Duodenal mucosa (tissue), 2 donors: ENCODE data around the gene CIC.

ENCODE experiments used
- H3K27ac ChIP-seq: one replicate; pipeline ENCODE4 v1.7.0; 2013; ENCODE audit warnings: low read depth, low read length
- H3K27me3 ChIP-seq, 2 donors: one replicate each; pipeline ENCODE4 v1.7.0; 2013; ENCODE audit warnings: low read length in 2 of 2, control low read depth in 1 of 2; ENCODE audit not compliant: insufficient read depth in 2 of 2, control insufficient read depth in 1 of 2
- H3K36me3 ChIP-seq, 2 donors: one replicate each; pipeline ENCODE4 v1.7.0; 2013; ENCODE audit warnings: low read length in 2 of 2, control low read depth in 1 of 2; ENCODE audit not compliant: insufficient read depth in 2 of 2, control insufficient read depth in 1 of 2
- H3K4me1 ChIP-seq, 2 donors: one replicate each; pipeline ENCODE4 v1.7.0; 2013; ENCODE audit warnings: low read length in 2 of 2, control low read depth in 1 of 2; ENCODE audit not compliant: insufficient read depth in 2 of 2, control insufficient read depth in 1 of 2
- H3K4me3 ChIP-seq, 2 donors: one replicate each; pipeline ENCODE4 v1.7.0; 2013; ENCODE audit warnings: low read length in 2 of 2, low read depth in 1 of 2
- H3K9ac ChIP-seq, 2 donors: one replicate each; pipeline ENCODE4 v1.7.0; 2013; ENCODE audit warnings: low read length in 2 of 2, low read depth in 1 of 2
- H3K9me3 ChIP-seq, 2 donors: one replicate each; pipeline ENCODE4 v1.7.0; 2013; ENCODE audit warnings: low read length in 2 of 2, control low read depth in 1 of 2; ENCODE audit not compliant: control insufficient read depth in 1 of 2

Gene CIC

GRCh38 chr19:42288881-42289555 lies 20.0 kb downstream of the CIC start:
- Histone ChIP-seq H3K9me3 (no peaks in the 10 kb centered on the region), H3K27ac (no peak overlapping the region), H3K27me3 (no peaks in the 10 kb centered on the region), H3K4me3 (no peak overlapping the region), H3K4me1 (peaks cover 23 to 24% of the 10 kb centered on the region in 2 donors), H3K36me3 (peaks cover 35 to 68% of the 10 kb centered on the region in 2 donors), H3K9ac (no peak overlapping the region)

GRCh38 chr19:42289556-42290041 lies 20.5 kb downstream of the CIC start:
- Histone ChIP-seq H3K4me3 (no peak overlapping the region), H3K27ac (no peak overlapping the region), H3K9ac (no peak overlapping the region), H3K9me3 (no peaks in the 10 kb centered on the region), H3K27me3 (no peaks in the 10 kb centered on the region), H3K4me1 (peaks cover 22 to 24% of the 10 kb centered on the region in 2 donors), H3K36me3 (peaks cover 35 to 74% of the 10 kb centered on the region in 2 donors)

GRCh38 chr19:42290136-42290522 lies 21.1 kb downstream of the CIC start:
- Histone ChIP-seq H3K4me1 (peaks cover 17 to 20% of the 10 kb centered on the region in 2 donors), H3K9me3 (no peaks in the 10 kb centered on the region), H3K27ac (no peak overlapping the region), H3K36me3 (peaks cover 35 to 76% of the 10 kb centered on the region in 2 donors), H3K9ac (no peak overlapping the region), H3K4me3 (no peak overlapping the region), H3K27me3 (no peaks in the 10 kb centered on the region)

GRCh38 chr19:42290523-42291434 lies 21.7 kb downstream of the CIC start:
- H3K4me3 ChIP-seq = no peak overlapping the region
- H3K27ac ChIP-seq = no peak overlapping the region
- H3K36me3 ChIP-seq = peaks cover 35 to 76% of the 10 kb centered on the region in 2 donors
- no peak overlapping the region for H3K9ac ChIP-seq
- H3K27me3 ChIP-seq = no peaks in the 10 kb centered on the region
- no peaks in the 10 kb centered on the region for H3K9me3 ChIP-seq
- H3K4me1 ChIP-seq = peaks cover 10 to 13% of the 10 kb centered on the region in 2 donors

- Histone ChIP-seq H3K9ac (no peak overlapping the region), H3K4me3 (no peak overlapping the region), H3K36me3 (peaks cover 35 to 76% of the 10 kb centered on the region in 2 donors), H3K9me3 (no peaks in the 10 kb centered on the region), H3K27ac (no peak overlapping the region), H3K4me1 (peaks cover 5 to 8% of the 10 kb centered on the region in 2 donors), H3K27me3 (no peaks in the 10 kb centered on the region)
Observed at GRCh38 chr19:42291435-42291810, 22.4 kb downstream of the CIC start.

- Histone ChIP-seq H3K36me3 (peaks cover 34 to 69% of the 10 kb centered on the region in 2 donors), H3K4me1 (peaks cover 5 to 8% of the 10 kb centered on the region in 2 donors), H3K27ac (no peak overlapping the region), H3K9me3 (no peaks in the 10 kb centered on the region), H3K9ac (no peak overlapping the region), H3K4me3 (no peak overlapping the region), H3K27me3 (no peaks in the 10 kb centered on the region)
Observed at GRCh38 chr19:42292042-42292960, 23.2 kb downstream of the CIC start.

GRCh38 chr19:42292963-42293362 lies 23.9 kb downstream of the CIC start:
- Histone ChIP-seq H3K27me3 (no peaks in the 10 kb centered on the region), H3K4me3 (no peak overlapping the region), H3K36me3 (peaks cover 28 to 63% of the 10 kb centered on the region in 2 donors), H3K9ac (no peak overlapping the region), H3K9me3 (no peaks in the 10 kb centered on the region), H3K27ac (no peak overlapping the region), H3K4me1 (peaks cover 5 to 8% of the 10 kb centered on the region in 2 donors)

- H3K27me3 ChIP-seq = no peaks in the 10 kb centered on the region
- peaks cover 5 to 8% of the 10 kb centered on the region in 2 donors for H3K4me1 ChIP-seq
- no peaks in the 10 kb centered on the region for H3K9me3 ChIP-seq
- H3K4me3 ChIP-seq = no peak overlapping the region
- H3K27ac ChIP-seq = no peak overlapping the region
- H3K9ac ChIP-seq = no peak overlapping the region
- peaks cover 22 to 57% of the 10 kb centered on the region in 2 donors for H3K36me3 ChIP-seq
Observed at GRCh38 chr19:42293540-42293939, 24.5 kb downstream of the CIC start.

- Histone ChIP-seq H3K9ac (no peak overlapping the region), H3K9me3 (no peaks in the 10 kb centered on the region), H3K27me3 (no peaks in the 10 kb centered on the region), H3K36me3 (peaks cover 18 to 53% of the 10 kb centered on the region in 2 donors), H3K4me3 (no peak overlapping the region), H3K27ac (no peak overlapping the region), H3K4me1 (peaks cover 5 to 8% of the 10 kb centered on the region in 2 donors)
Observed at GRCh38 chr19:42293948-42294347, 24.9 kb downstream of the CIC start.
